ENCODE results near the gene ITPKB. TPM values are rescaled to one million over a fixed set of nuclear protein-coding genes. Genes with fewer than 3 reads are reported as not detected.
"Not testable (repeated sequence)": the region's sequence is repeated elsewhere in the genome, so short reads cannot be mapped to it uniquely, and the experiment has no call there.

Gene ITPKB
- total RNA-seq, 4 donors from 2014 or later, result 29.7 to 117 (median 44.9) TPM

GRCh38 chr1:226749467-226749866 is 10.4 kb upstream of the ITPKB start:
- H3K27ac ChIP-seq, result no peak overlapping the region
- H3K36me3 ChIP-seq, result no peaks in the 10 kb centered on the region
- no peak for DNase-seq
- intact Hi-C loops (cut with DNase I; ENCODE audit: low total_unique reads), result no loop called here
- H3K27me3 ChIP-seq, result no peaks in the 10 kb centered on the region
- H3K4me1 ChIP-seq, result no peaks in the 10 kb centered on the region
- TF ChIP-seq CTCF (IDR thresholded peaks at IDR 0.05), result no peak
- no peak for TF ChIP-seq POLR2A (IDR thresholded peaks at IDR 0.05)
- no peak overlapping the region for H3K4me3 ChIP-seq
- no peaks in the 10 kb centered on the region for H3K9me3 ChIP-seq

GRCh38 chr1:226748306-226748705 is 9.2 kb upstream of the ITPKB start:
- no peak for TF ChIP-seq CTCF (IDR thresholded peaks at IDR 0.05)
- no peak for TF ChIP-seq POLR2A (IDR thresholded peaks at IDR 0.05)
- DNase-seq, result no peak
- intact Hi-C loops (cut with DNase I; ENCODE audit: low total_unique reads), result no loop called here
- Histone ChIP-seq H3K27ac (no peak overlapping the region), H3K27me3 (no peaks in the 10 kb centered on the region), H3K4me1 (no peaks in the 10 kb centered on the region), H3K9me3 (no peaks in the 10 kb centered on the region), H3K4me3 (no peak overlapping the region), H3K36me3 (no peaks in the 10 kb centered on the region)

GRCh38 chr1:226747519-226748263 is 8.6 kb upstream of the ITPKB start:
- H3K9me3 ChIP-seq; H3K36me3 ChIP-seq; intact Hi-C loops (cut with DNase I; ENCODE audit: low total_unique reads): not testable (repeated sequence)

GRCh38 chr1:226743259-226743658 is 4.2 kb upstream of the ITPKB start:
- Histone ChIP-seq H3K4me3 (no peak overlapping the region), H3K27me3 (no peaks in the 10 kb centered on the region), H3K9me3 (no peaks in the 10 kb centered on the region), H3K4me1 (peaks cover 0 to 7% of the 10 kb centered on the region in 2 donors), H3K36me3 (no peaks in the 10 kb centered on the region), H3K27ac (no peak overlapping the region)
- TF ChIP-seq CTCF (IDR thresholded peaks at IDR 0.05), result no peak
- TF ChIP-seq POLR2A (IDR thresholded peaks at IDR 0.05), result no peak
- DNase-seq, result no peak
- intact Hi-C loops (cut with DNase I; ENCODE audit: low total_unique reads), result no loop called here

More at GRCh38 chr1:226747519-226748263, 8.6 kb upstream of the ITPKB start:
- H3K4me3 ChIP-seq, DNase-seq, H3K27ac ChIP-seq, H3K4me1 ChIP-seq, H3K27me3 ChIP-seq: not testable (repeated sequence)

GRCh38 chr1:226741009-226741408 is 1.9 kb upstream of the ITPKB start:
- no peak for DNase-seq
- H3K9me3 ChIP-seq, result no peaks in the 10 kb centered on the region
- TF ChIP-seq CTCF (IDR thresholded peaks at IDR 0.05), result no peak
- no peak for TF ChIP-seq POLR2A (IDR thresholded peaks at IDR 0.05)
- no peaks in the 10 kb centered on the region for H3K27me3 ChIP-seq
- no peaks in the 10 kb centered on the region for H3K36me3 ChIP-seq
- H3K27ac ChIP-seq, result no peak overlapping the region
- no peak overlapping the region for H3K4me3 ChIP-seq
- intact Hi-C loops (cut with DNase I; ENCODE audit: low total_unique reads), result no loop called here
- peaks cover 2 to 7% of the 10 kb centered on the region in 2 donors for H3K4me1 ChIP-seq
